H1 (cell line): Measurements from ENCODE around the gene SLX9. TPM values are rescaled to one million over a fixed set of nuclear protein-coding genes. Genes with fewer than 3 reads are reported as not detected.

Source experiments
- CTCF ChIA-PET: fragments of 300-600 bp; sonication (Branson Sonifier 250); formaldehyde crosslinking; loops from one replicate; lab custom pipeline; 2021; ENCODE audit not compliant: partially characterized antibody; lab: Charles Lee
- POLR2A ChIA-PET: fragments of 300-600 bp; sonication (Branson Sonifier 250); formaldehyde crosslinking; loops from one replicate; lab custom pipeline; 2021; ENCODE audit warnings: inconsistent platforms; ENCODE audit not compliant: partially characterized antibody; lab: Charles Lee
- DNase-seq, 2 experiments: peaks; one replicate each; pipeline versions ENCODE4 v3.0.0 to v3.0.0-alpha.2; 2010 to 2022; ENCODE audit warnings: low spot score in 2 of 2, low read depth in 1 of 2, mixed read lengths in 1 of 2
- FAIRE-seq: peaks from 2 replicates; lab custom pipeline; 2011; peaks lifted over from hg19 to GRCh38; lab: Jason Lieb, UNC
- H2AFZ ChIP-seq: 2 replicates; pipeline ENCODE4 v1.8.1; 2012; ENCODE audit warnings: low read length, inconsistent platforms
- H2AK5ac ChIP-seq: 2 replicates; pipeline ENCODE4 v1.6.1; 2013; ENCODE audit warnings: low read depth, low read length
- H2BK120ac ChIP-seq: replicated peaks from 2 replicates; pipeline ENCODE3; 2013; ENCODE audit warnings: low read depth, low read length, inconsistent platforms
- H2BK12ac ChIP-seq: 2 replicates; pipeline ENCODE4 v1.6.1; 2013; ENCODE audit warnings: low read depth, low read length
- H2BK15ac ChIP-seq: 2 replicates; pipeline ENCODE4 v1.6.1; 2013; ENCODE audit warnings: low read length
- H2BK20ac ChIP-seq: 2 replicates; pipeline ENCODE4 v1.6.1; 2013; ENCODE audit warnings: low read length
- H2BK5ac ChIP-seq: 2 replicates; pipeline ENCODE4 v1.6.1; 2013; ENCODE audit warnings: low read depth, low read length
- H3K14ac ChIP-seq: 2 replicates; pipeline ENCODE4 v1.6.1; 2013; ENCODE audit warnings: inconsistent platforms; ENCODE audit not compliant: insufficient read length
- H3K18ac ChIP-seq: 2 replicates; pipeline ENCODE4 v1.6.1; 2013; ENCODE audit warnings: low read length; ENCODE audit errors: extremely low read depth
- H3K23ac ChIP-seq: 2 replicates; pipeline ENCODE4 v1.6.1; 2013; ENCODE audit warnings: inconsistent platforms; ENCODE audit not compliant: insufficient read length
- H3K23me2 ChIP-seq: 2 replicates; pipeline ENCODE4 v1.6.1; 2013; ENCODE audit warnings: low read depth, low read length
- H3K27ac ChIP-seq: 2 replicates; pipeline ENCODE4 v1.6.1; 2011; ENCODE audit warnings: low read depth, low read length, inconsistent platforms
- H3K27me3 ChIP-seq, 4 experiments: replicated peaks in 1 of 4; 1 replicate in 1 of 4; 2 replicates in 3 of 4; pipeline versions ENCODE4 v1.6.1 to v1.8.1; 2011 to 2013; ENCODE audit warnings: low read length in 3 of 4, mild to moderate bottlenecking in 3 of 4, inconsistent platforms in 2 of 4, mixed read lengths in 2 of 4, moderate library complexity in 1 of 4; ENCODE audit not compliant: control insufficient read depth in 3 of 4, insufficient read depth in 3 of 4; ENCODE audit errors: extremely low read depth in 1 of 4
- H3K36me3 ChIP-seq, 4 experiments: 2 replicates each; pipeline versions ENCODE4 v1.6.1 to v1.8.1; 2011 to 2013; ENCODE audit warnings: mild to moderate bottlenecking in 4 of 4, low read length in 3 of 4, moderate library complexity in 2 of 4, control low read depth in 1 of 4, inconsistent platforms in 1 of 4; ENCODE audit not compliant: insufficient read depth in 4 of 4, control insufficient read depth in 2 of 4
- H3K4ac ChIP-seq: replicated peaks from 2 replicates; pipeline ENCODE3; 2013; ENCODE audit warnings: low read length, low read depth, mixed read lengths, inconsistent platforms; ENCODE audit not compliant: insufficient read length
- H3K4me1 ChIP-seq, 4 experiments: replicated peaks in 1 of 4; 1 replicate in 1 of 4; 2 replicates in 3 of 4; pipeline versions ENCODE4 v1.6.1 to v1.8.1; 2011 to 2013; ENCODE audit warnings: low read length in 3 of 4, inconsistent platforms in 2 of 4, mixed read lengths in 1 of 4; ENCODE audit not compliant: insufficient read depth in 4 of 4, control insufficient read depth in 3 of 4
- H3K4me2 ChIP-seq, 2 experiments: 2 replicates each; pipeline versions ENCODE4 v1.6.1 to v1.8.1; 2011 to 2013; ENCODE audit warnings: low read depth in 2 of 2, low read length in 2 of 2, control low read depth in 1 of 2, inconsistent platforms in 1 of 2, mild to moderate bottlenecking in 1 of 2; ENCODE audit not compliant: insufficient read depth in 1 of 2
- H3K4me3 ChIP-seq, 4 experiments: fragments of 200-600, 300-600 bp in 1 of 4; sonication (generic), shearing (Covaris generic), sonication (Bioruptor Twin) in 1 of 4; 2 replicates each; pipeline versions ENCODE4 v1.5.1 to v1.8.1; 2011 to 2016; ENCODE audit warnings: low read length in 4 of 4, low read depth in 3 of 4, control low read depth in 2 of 4, inconsistent platforms in 2 of 4, mild to moderate bottlenecking in 2 of 4, mixed read lengths in 1 of 4, moderate library complexity in 1 of 4; ENCODE audit not compliant: insufficient read depth in 2 of 4; ENCODE audit errors: extremely low read depth in 1 of 4
- H3K56ac ChIP-seq: replicated peaks from 2 replicates; pipeline ENCODE3; 2013; ENCODE audit warnings: low read depth, mild to moderate bottlenecking, mixed read lengths, low read length, inconsistent platforms; ENCODE audit not compliant: insufficient read length
- H3K79me1 ChIP-seq: 2 replicates; pipeline ENCODE4 v1.6.1; 2013; ENCODE audit warnings: low read depth, low read length, control low read depth
- H3K79me2 ChIP-seq, 2 experiments: 2 replicates each; pipeline versions ENCODE4 v1.6.1 to v1.8.1; 2012 to 2013; ENCODE audit warnings: low read length in 2 of 2, mild to moderate bottlenecking in 2 of 2, inconsistent platforms in 1 of 2; ENCODE audit not compliant: insufficient read depth in 2 of 2, control insufficient read depth in 1 of 2
- H3K9ac ChIP-seq, 4 experiments: replicated peaks in 1 of 4; 1 replicate in 1 of 4; 2 replicates in 3 of 4; pipeline versions ENCODE4 v1.6.1 to v1.8.1; 2011 to 2013; ENCODE audit warnings: low read depth in 3 of 4, low read length in 3 of 4, control low read depth in 2 of 4, mild to moderate bottlenecking in 2 of 4, moderate library complexity in 2 of 4, inconsistent platforms in 1 of 4; ENCODE audit errors: extremely low read depth in 1 of 4
- H3K9me3 ChIP-seq, 2 experiments: 2 replicates each; pipeline versions ENCODE4 v1.6.1 to v1.8.1; 2012 to 2013; ENCODE audit warnings: mild to moderate bottlenecking in 2 of 2, moderate library complexity in 2 of 2, control low read depth in 1 of 2, inconsistent platforms in 1 of 2, low read depth in 1 of 2, low read length in 1 of 2, mixed read lengths in 1 of 2; ENCODE audit not compliant: insufficient read depth in 2 of 2
- H4K20me1 ChIP-seq, 2 experiments: replicated peaks in 1 of 2; 2 replicates each; pipeline versions ENCODE3 to v1.8.1; 2011 to 2013; ENCODE audit warnings: inconsistent platforms in 2 of 2, low read length in 2 of 2, mild to moderate bottlenecking in 1 of 2; ENCODE audit not compliant: insufficient read depth in 2 of 2, control insufficient read depth in 1 of 2
- H4K5ac ChIP-seq: 2 replicates; pipeline ENCODE4 v1.6.1; 2013; ENCODE audit warnings: low read length, low read depth, mixed read lengths, inconsistent platforms; ENCODE audit not compliant: insufficient read length
- H4K8ac ChIP-seq: 2 replicates; pipeline ENCODE4 v1.8.0; 2013; ENCODE audit warnings: mild to moderate bottlenecking, moderate library complexity, low read length, inconsistent platforms; ENCODE audit not compliant: insufficient read depth; ENCODE audit errors: extremely low read depth
- H4K91ac ChIP-seq: replicated peaks from 2 replicates; pipeline ENCODE3; 2013; ENCODE audit warnings: low read length, mixed read lengths, inconsistent platforms; ENCODE audit not compliant: insufficient read length
- ATF3 ChIP-seq: IDR thresholded peaks from 2 replicates; pipeline ENCODE4 v1.6.1; 2011; ENCODE audit warnings: low read depth, mild to moderate bottlenecking, low read length; ENCODE audit not compliant: insufficient read depth
- CBX8 ChIP-seq: fragments of 300-800, 300-1000 bp; sonication (generic); IDR thresholded peaks from 2 replicates; pipeline ENCODE4 v1.7.1; 2016; ENCODE audit warnings: low read depth, low read length, borderline replicate concordance
- CHD2 ChIP-seq: IDR thresholded peaks from 2 replicates; pipeline ENCODE4 v1.6.1; 2012; ENCODE audit warnings: low read length, improper control_type of control experiment
- EZH2 ChIP-seq: fragments of 200-600 bp; sonication (generic); IDR thresholded peaks from 2 replicates; pipeline ENCODE4 v1.7.1; 2012; ENCODE audit warnings: low read depth, mild to moderate bottlenecking, moderate library complexity, low read length, inconsistent platforms; ENCODE audit not compliant: severe bottlenecking
- GABPA ChIP-seq: IDR thresholded peaks from 2 replicates; pipeline ENCODE4 v1.6.1; 2011; ENCODE audit warnings: mild to moderate bottlenecking, low read length, moderate library complexity, borderline replicate concordance; ENCODE audit not compliant: insufficient read depth
- HDAC6 ChIP-seq: IDR thresholded peaks from one replicate; pipeline ENCODE4 v1.7.1; 2012; ENCODE audit warnings: low read depth, mild to moderate bottlenecking, inconsistent platforms, low read length, moderate library complexity
- JUN ChIP-seq: IDR thresholded peaks from 2 replicates; pipeline ENCODE4 v1.6.1; 2011; ENCODE audit warnings: low read depth, mild to moderate bottlenecking, improper control_type of control experiment, low read length
- MAFK ChIP-seq: IDR thresholded peaks from 2 replicates; pipeline ENCODE4 v1.6.1; 2012; ENCODE audit warnings: low read depth, mild to moderate bottlenecking, improper control_type of control experiment, low read length
- PHF8 ChIP-seq: fragments of 200-600 bp; sonication (generic); conservative IDR thresholded peaks from 2 replicates; pipeline ENCODE4 v1.7.1; 2012; ENCODE audit warnings: low read depth, mild to moderate bottlenecking, inconsistent platforms, low read length, moderate library complexity
- POLR2A ChIP-seq, 2 experiments: IDR thresholded peaks; 1 replicate in 1 of 2; 2 replicates in 1 of 2; pipeline ENCODE4 v1.6.1; 2011; ENCODE audit warnings: low read depth in 2 of 2, low read length in 2 of 2, mild to moderate bottlenecking in 2 of 2; ENCODE audit errors: control extremely low read depth in 1 of 2
- RBBP5 ChIP-seq: IDR thresholded peaks from 2 replicates; pipeline ENCODE4 v1.7.1; 2012; ENCODE audit warnings: low read depth, mild to moderate bottlenecking, inconsistent platforms, low read length, moderate library complexity, borderline replicate concordance
- SUZ12 ChIP-seq: fragments of 200-600 bp; sonication (generic); IDR thresholded peaks from 2 replicates; pipeline ENCODE4 v1.6.1; 2012; ENCODE audit warnings: mild to moderate bottlenecking, inconsistent platforms, low read length, moderate library complexity, mixed read lengths
- USF2 ChIP-seq: IDR thresholded peaks from 2 replicates; pipeline ENCODE4 v1.6.1; 2011; ENCODE audit warnings: low read length, improper control_type of control experiment
- WGBS, 2 experiments: shearing (Covaris generic) in 1 of 2; methylation state at CpG; one replicate each; pipeline versions ENCODE4 v1.1.6 to v1.1.7; 2013 to 2015; ENCODE audit warnings: low lambda C conversion rate in 2 of 2, mixed read lengths in 2 of 2, inconsistent platforms in 1 of 2, low coverage in 1 of 2, missing lambda C conversion rate in 1 of 2; ENCODE audit not compliant: insufficient replicate concordance in 2 of 2, insufficient coverage in 1 of 2, insufficient read length in 1 of 2; ENCODE audit errors: extremely low coverage in 1 of 2, missing lambda C conversion rate in 1 of 2; 5-methylcytosine and 5-hydroxymethylcytosine counted together
- polyA plus RNA-seq, 7 experiments: library from polyadenylated mRNA; depleted of rRNA in 3 of 7; stranded (reverse) in 5 of 7; unstranded in 2 of 7; fragments of >200 nt in 5 of 7; fragments of 200-250 nt in 2 of 7; gene quantifications; 1 replicate in 5 of 7; 2 replicates in 1 of 7; 4 replicates in 1 of 7; pipeline versions ENCODE4 v1.2.1 to v1.2.3, GENCODE V29; 2011 to 2013; ENCODE audit warnings: missing spikeins in 2 of 7, mixed read lengths in 2 of 7
- total RNA-seq: library from RNA; stranded (reverse); fragmentation: NEBNext Ultra II Directional; extraction: Animal tissue kit (Norgen Biotek cat#: 25700); gene quantifications from 2 replicates; pipeline ENCODE4 v1.2.1, GENCODE V29; 2021

Gene SLX9
- total and polyA plus RNA-seq, 2 of the 8 experiments (the other 6 are each of a cell fraction or from before 2014, with no cell fraction given): 17.7 to 57.3 TPM

GRCh38 chr21:44989537-44989886, 49.7 kb downstream of the SLX9 start:
- Histone ChIP-seq H3K23me2 (no peaks in the 10 kb centered on the region), H3K56ac (no peak overlapping the region), H3K27me3 (no peaks in the 10 kb centered on the region; a peak in 3 of 7 replicates), H3K79me2 (no peaks in the 10 kb centered on the region), H3K9ac (no peak overlapping the region), H3K27ac (no peak overlapping the region), H3K23ac (no peak overlapping the region), H3K4me3 (no peak overlapping the region), H3K79me1 (no peaks in the 10 kb centered on the region), H2AFZ (no peak overlapping the region), H2AK5ac (no peak overlapping the region), H4K20me1 (peaks cover 0 to 4% of the 10 kb centered on the region in 2 experiments), H3K4me2 (no peak overlapping the region), H2BK120ac (no peak overlapping the region), H2BK5ac (peak overlapping the region; percentile 24; the same call in 1 of the 2 replicates), H2BK20ac (no peak overlapping the region), H4K91ac (no peak overlapping the region), H2BK15ac (no peak overlapping the region), H3K9me3 (no peaks in the 10 kb centered on the region), H3K36me3 (no peaks in the 10 kb centered on the region), H3K4me1 (peaks cover 0 to 3% (median 0%) of the 10 kb centered on the region in 4 experiments; a peak in 1 of 7 replicates), H2BK12ac (no peak overlapping the region), H3K4ac (no peak overlapping the region), H4K8ac (no peak overlapping the region), H3K14ac (no peak overlapping the region), H4K5ac (no peak overlapping the region), H3K18ac (no peak overlapping the region)
- ChIA-PET POLR2A (no interaction called here), CTCF (interaction anchor here (0.8 to 4.3 kb wide), 7 partner anchors 10 to 148 kb away, joined by 3 to 22 read pairs (median 4); no protein-coding TSS in a partner anchor)
- WGBS, 2 experiments: 90% methylated on average over 8 of the region's 8 CpGs; no CpG with 5 or more reads in 1 of the 2 experiments
- no peak for FAIRE-seq
- no peak for DNase-seq
- TF ChIP-seq CHD2 (no peak), SUZ12 (no peak), EZH2 (no peak), RBBP5 (no peak), HDAC6 (no peak), GABPA (no peak), POLR2A (IDR thresholded peaks at IDR 0.05; ENCODE audit: control extremely low read depth in 1 of 2, low read depth in 2 of 2, low read length in 2 of 2) (no peak), USF2 (no peak), ATF3 (no peak), JUN (no peak), MAFK (no peak), CBX8 (no peak), PHF8 (no peak)
